SK-N-MC (cell line): ENCODE results near the gene GLTPD2.
A peak's percentile ranks its signal among the peaks of the same experiment; 100 is the strongest.

Experiments
- DNase-seq: peaks from one replicate; pipeline ENCODE4 v3.0.0-alpha.2; 2011; ENCODE audit warnings: low read depth, low spot score
- H3K27ac ChIP-seq: fragments of 200-600 bp; sonication (generic); 2 replicates; pipeline ENCODE4 v1.5.1; 2016; ENCODE audit warnings: mixed run types
- H3K36me3 ChIP-seq: fragments of 200-600 bp; sonication (generic); 2 replicates; pipeline ENCODE4 v1.6.1; 2017; ENCODE audit warnings: antibody characterized with exemption, low read length, mixed read lengths; ENCODE audit not compliant: insufficient read depth
- H3K4me3 ChIP-seq: fragments of 200-600 bp; sonication (generic); 2 replicates; pipeline ENCODE4 v1.5.1; 2016
- H3K9ac ChIP-seq: fragments of 200-600 bp; sonication (generic); 2 replicates; pipeline ENCODE4 v1.8.0; 2017; ENCODE audit warnings: mixed run types, mixed read lengths; ENCODE audit not compliant: insufficient read length
- H3K9me3 ChIP-seq: fragments of 200-600 bp; sonication (generic); 2 replicates; pipeline ENCODE4 v1.6.1; 2017; ENCODE audit warnings: low read depth, mild to moderate bottlenecking, antibody characterized with exemption, low read length, moderate library complexity, mixed read lengths
- EZH2 ChIP-seq: fragments of 200-600 bp; sonication (generic); IDR thresholded peaks from one replicate; pipeline ENCODE4 v1.6.1; 2017; ENCODE audit warnings: antibody characterized with exemption
- FOXP2 ChIP-seq: optimal IDR thresholded peaks from 2 replicates; pipeline ENCODE3; 2011; ENCODE audit warnings: mild to moderate bottlenecking, moderate library complexity; ENCODE audit not compliant: insufficient read depth; ENCODE audit errors: extremely low read length, control extremely low read depth
- POLR2AphosphoS5 ChIP-seq: IDR thresholded peaks from 2 replicates; pipeline ENCODE4 v1.6.1; 2012; ENCODE audit warnings: mild to moderate bottlenecking, low read depth, low read length, borderline replicate concordance

The GLTPD2 gene

GRCh38 chr17:4796552-4796920, 7.8 kb downstream of the GLTPD2 start:
- Histone ChIP-seq H3K27ac (peak overlapping the region; percentile 88; the same call in 1 of the 2 replicates), H3K4me3 (peak overlapping the region; percentile 99), H3K9me3 (no peaks in the 10 kb centered on the region; the same call in 1 of the 2 replicates), H3K9ac (peak overlapping the region; percentile 96), H3K36me3 (peaks cover 17% of the 10 kb centered on the region)
- no peak for DNase-seq
- TF ChIP-seq EZH2 (no peak), FOXP2 (no peak), POLR2AphosphoS5 (no peak)

DNA sequence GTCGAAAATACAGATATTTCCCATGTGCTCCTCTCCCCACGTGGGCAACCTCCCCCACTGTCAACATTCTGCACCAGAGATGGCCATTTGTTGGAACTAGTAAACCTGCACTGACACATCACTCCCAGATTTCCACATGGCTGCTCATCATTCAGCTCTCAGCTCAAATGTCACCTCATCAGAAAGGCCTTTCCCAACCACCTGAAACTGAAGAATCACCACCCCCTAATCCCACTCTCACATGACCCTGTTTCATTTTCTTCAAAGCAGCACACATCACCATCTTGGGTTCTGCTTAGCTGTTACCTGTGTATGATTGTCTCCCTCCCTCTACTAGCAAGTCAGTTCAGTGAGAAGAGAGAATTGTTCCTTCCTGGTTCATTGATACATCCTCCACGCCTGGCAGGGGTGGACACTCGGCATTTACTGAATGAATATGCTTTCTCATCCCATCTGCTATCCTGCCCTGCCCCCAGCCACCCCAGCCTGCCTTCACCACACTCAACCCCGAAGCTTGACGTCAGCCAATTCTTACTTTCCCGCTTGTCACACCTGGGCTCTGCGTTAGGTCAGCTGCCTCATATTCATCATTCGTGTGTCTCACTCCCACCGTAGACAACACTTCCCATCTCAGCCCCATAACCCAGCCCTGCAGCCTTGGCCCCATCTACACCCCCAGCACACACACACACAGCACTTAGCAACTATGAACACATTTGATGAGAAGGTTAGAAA, 11.9 kb downstream of the GLTPD2 start:
- Histone ChIP-seq H3K9me3 (no peaks in the 10 kb centered on the region), H3K27ac (no peak overlapping the region), H3K36me3 (peaks cover 17% of the 10 kb centered on the region), H3K9ac (no peak overlapping the region), H3K4me3 (no peak overlapping the region)
- TF ChIP-seq POLR2AphosphoS5 (no peak), EZH2 (no peak), FOXP2 (no peak)
- DNase-seq, result no peak

DNA sequence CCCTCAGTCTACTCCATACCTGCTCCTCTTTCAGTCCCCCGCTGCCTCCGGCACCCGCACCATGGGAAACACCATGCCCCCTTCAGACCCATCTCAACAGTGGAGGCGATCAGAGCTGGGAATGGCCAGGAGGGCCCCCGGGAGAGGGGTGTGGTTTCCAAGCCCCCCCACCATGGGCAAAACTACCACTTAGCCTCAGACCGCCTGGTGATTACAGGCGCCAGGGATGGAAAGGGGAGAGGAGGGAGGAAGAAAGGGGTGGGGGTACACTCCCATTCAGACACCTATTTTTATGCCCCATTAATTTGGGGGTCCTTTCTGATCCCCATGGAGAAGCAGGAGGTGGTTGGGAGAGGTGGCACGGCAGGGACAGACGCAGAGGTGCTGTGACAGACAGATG, 13.5 kb downstream of the GLTPD2 start, which contains the start of gene C17orf114:
Gene C17orf114, minus strand, starts transcription at position 101 of the 400 bp plus-strand sequence.
- H3K9me3 ChIP-seq, result no peaks in the 10 kb centered on the region
- no peak for TF ChIP-seq FOXP2
- no peak within 1 kb of the TSS for H3K9ac ChIP-seq
- no peak within 1 kb of the TSS for H3K27ac ChIP-seq
- H3K36me3 ChIP-seq, result peaks cover 16% of the 10 kb centered on the region
- H3K4me3 ChIP-seq, result no peak within 1 kb of the TSS
- no peak for DNase-seq

DNA sequence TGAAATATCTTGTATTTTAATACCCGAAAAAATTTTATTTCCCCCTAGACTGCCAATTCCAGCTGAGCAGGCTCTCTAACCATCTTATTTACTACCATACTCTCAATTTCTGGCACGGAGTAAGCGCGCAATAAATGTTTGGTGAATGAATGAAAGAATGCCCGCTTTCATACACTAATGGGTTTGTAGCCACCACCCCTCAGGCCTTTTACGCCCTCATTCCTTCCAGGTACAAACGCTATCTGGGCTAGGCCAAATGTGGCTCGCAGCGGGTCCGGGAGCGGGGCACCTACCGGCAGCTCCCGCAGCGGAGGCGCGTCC, 17.7 kb downstream of the GLTPD2 start:
- no peak overlapping the region for H3K27ac ChIP-seq

DNA sequence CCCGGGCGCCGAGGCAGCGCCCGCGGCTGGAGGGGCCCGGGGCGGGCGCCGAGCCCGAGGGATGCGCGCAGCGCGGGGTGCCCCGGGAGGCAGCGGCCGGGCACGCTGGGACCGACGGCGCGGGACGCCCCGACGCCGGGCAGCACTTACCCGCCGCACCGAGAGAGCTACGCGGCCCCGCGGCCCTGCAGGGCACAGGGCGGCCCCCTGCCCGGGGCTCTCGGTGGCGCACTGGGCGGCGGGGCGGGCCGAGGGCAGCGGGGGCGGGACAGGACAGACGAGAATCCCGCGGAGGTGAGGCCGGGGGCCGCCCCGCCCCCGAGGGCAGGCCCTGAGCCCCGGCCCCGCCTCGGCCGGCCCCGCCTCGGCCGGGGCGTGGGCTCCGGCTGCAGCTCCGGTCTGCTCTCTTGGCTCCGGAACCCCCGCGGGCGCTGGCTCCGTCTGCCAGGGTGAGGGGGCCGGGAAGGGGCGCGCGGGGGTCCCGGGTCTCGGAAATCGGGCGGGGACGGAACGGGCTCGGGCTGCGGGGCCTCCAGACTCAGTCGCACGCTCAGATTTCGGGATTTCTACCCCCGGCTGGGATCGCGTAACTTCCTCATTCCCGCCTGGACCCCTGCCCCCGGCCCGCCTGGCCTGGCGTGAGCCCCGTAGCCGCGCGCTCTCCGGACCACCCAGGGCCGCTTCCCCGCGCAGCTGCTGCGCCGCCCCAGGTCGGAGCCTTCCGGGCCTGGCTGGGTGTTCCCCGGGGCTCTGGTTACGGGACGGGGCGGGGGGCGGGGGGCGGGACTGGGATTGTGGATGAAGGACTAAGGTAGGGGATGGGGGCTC, 18.2 kb downstream of the GLTPD2 start, which contains the start of gene PLD2:
Gene PLD2, plus strand, starts transcription at position 376 of the 828 bp plus-strand sequence. CDS start 621 bp downstream, outside the sequence.
- no peak for DNase-seq
- TF ChIP-seq FOXP2 (no peak), POLR2AphosphoS5 (peak; percentile 25; the same call in 1 of the 2 replicates), EZH2 (no peak)
- peak within 1 kb of the TSS; percentile 67 for H3K9ac ChIP-seq

More for the DNA sequence above, 17.7 kb downstream of the GLTPD2 start:
- no peaks in the 10 kb centered on the region for H3K9me3 ChIP-seq
- DNase-seq, result no peak
- H3K9ac ChIP-seq, result peak overlapping the region; percentile 37
- peak overlapping the region; percentile 75 for H3K4me3 ChIP-seq
- H3K36me3 ChIP-seq, result no peaks in the 10 kb centered on the region
- TF ChIP-seq POLR2AphosphoS5 (no peak), EZH2 (no peak), FOXP2 (no peak)

GRCh38 chr17:4807605-4808377, 19.0 kb downstream of the GLTPD2 start:
- H3K4me3 ChIP-seq, result peak overlapping the region; percentile 75
- TF ChIP-seq FOXP2 (no peak), POLR2AphosphoS5 (no peak), EZH2 (no peak)
- DNase-seq, result no peak

More for the DNA sequence above, 18.2 kb downstream of the GLTPD2 start, which contains the start of gene PLD2:
- Histone ChIP-seq H3K4me3 (peak within 1 kb of the TSS; percentile 75), H3K9me3 (no peaks in the 10 kb centered on the region), H3K27ac (no peak within 1 kb of the TSS), H3K36me3 (no peaks in the 10 kb centered on the region)

DNA sequence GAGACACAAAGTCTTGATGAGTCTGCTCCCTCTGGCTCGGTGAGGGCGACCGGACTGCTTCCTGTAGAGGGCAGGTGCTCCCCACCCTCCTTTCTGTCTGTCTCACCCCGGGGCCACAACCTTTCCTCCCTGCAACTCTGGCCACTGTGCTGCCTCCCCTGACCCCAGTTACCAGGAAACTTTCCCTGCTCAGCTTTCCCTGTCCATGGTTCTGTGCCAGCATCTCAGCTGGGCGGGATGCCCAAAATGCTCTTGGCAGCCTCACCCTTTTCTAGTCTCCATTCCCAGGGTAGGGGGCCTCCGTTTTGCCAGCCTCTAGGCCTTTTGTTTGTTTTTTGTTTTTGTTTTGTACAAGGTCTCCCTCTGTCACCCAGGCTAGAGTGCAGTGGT, 19.6 kb downstream of the GLTPD2 start:
- H3K9ac ChIP-seq, result no peak overlapping the region
- no peaks in the 10 kb centered on the region for H3K36me3 ChIP-seq
- TF ChIP-seq FOXP2 (no peak), POLR2AphosphoS5 (no peak), EZH2 (no peak)
- no peak for DNase-seq
- H3K27ac ChIP-seq, result no peak overlapping the region
- no peaks in the 10 kb centered on the region for H3K9me3 ChIP-seq
- H3K4me3 ChIP-seq, result no peak overlapping the region

More at GRCh38 chr17:4807605-4808377, 19.0 kb downstream of the GLTPD2 start:
- H3K36me3 ChIP-seq, result no peaks in the 10 kb centered on the region
- H3K9me3 ChIP-seq, result no peaks in the 10 kb centered on the region
- H3K27ac ChIP-seq, result no peak overlapping the region
- H3K9ac ChIP-seq, result no peak overlapping the region
